ENCODE results near the gene SAPCD2. TPM values are rescaled to one million over a fixed set of nuclear protein-coding genes. Genes with fewer than 3 reads are reported as not detected.

Gene SAPCD2
- total RNA-seq, 1 donor from 2014 or later, result 2.7 TPM

DNA sequence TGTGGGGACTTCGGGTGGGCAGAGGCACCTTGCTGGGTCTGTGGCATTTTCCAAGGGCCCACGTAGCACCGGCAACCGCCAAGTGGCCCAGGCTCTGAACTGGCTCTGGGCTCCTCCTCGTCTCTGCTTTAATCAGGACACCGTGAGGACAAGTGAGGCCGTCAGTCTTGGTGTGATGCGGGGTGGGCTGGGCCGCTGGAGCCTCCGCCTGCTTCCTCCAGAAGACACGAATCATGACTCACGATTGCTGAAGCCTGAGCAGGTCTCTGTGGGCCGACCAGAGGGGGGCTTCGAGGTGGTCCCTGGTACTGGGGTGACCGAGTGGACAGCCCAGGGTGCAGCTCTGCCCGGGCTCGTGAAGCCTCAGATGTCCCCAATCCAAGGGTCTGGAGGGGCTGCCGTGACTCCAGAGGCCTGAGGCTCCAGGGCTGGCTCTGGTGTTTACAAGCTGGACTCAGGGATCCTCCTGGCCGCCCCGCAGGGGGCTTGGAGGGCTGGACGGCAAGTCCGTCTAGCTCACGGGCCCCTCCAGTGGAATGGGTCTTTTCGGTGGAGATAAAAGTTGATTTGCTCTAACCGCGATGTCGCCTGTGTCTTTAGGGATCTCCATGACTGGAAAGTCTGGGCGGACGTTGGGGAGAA lies 38.4 kb upstream of the SAPCD2 start:
- Histone ChIP-seq H3K4me1 (peaks cover 7% of the 10 kb centered on the region), H3K27ac (no peak overlapping the region), H3K4me3 (no peak overlapping the region), H3K36me3 (peaks cover 0 to 73% of the 10 kb centered on the region in 2 donors), H3K9me3 (no peaks in the 10 kb centered on the region), H3K27me3 (no peaks in the 10 kb centered on the region)
- no peak for DNase-seq (ENCODE audit: extremely low spot score in 2 of 2)
- intact Hi-C loops (cut with DNase I), result no loop called here
- TF ChIP-seq CTCF (IDR thresholded peaks at IDR 0.05), result no peak
- TF ChIP-seq POLR2A (IDR thresholded peaks at IDR 0.05), result no peak
- no peak for TF ChIP-seq POLR2AphosphoS5 (IDR thresholded peaks at IDR 0.05; ENCODE audit: insufficient read depth in 1 of 2, low read depth in 1 of 2)

GRCh38 chr9:137107982-137108381 lies 37.6 kb upstream of the SAPCD2 start:
- intact Hi-C loops (cut with DNase I), result no loop called here
- Histone ChIP-seq H3K27ac (no peak overlapping the region), H3K27me3 (no peaks in the 10 kb centered on the region), H3K9me3 (no peaks in the 10 kb centered on the region), H3K36me3 (peaks cover 0 to 80% of the 10 kb centered on the region in 2 donors), H3K4me3 (no peak overlapping the region), H3K4me1 (no peaks in the 10 kb centered on the region)
- no peak for DNase-seq (ENCODE audit: extremely low spot score in 2 of 2)
- TF ChIP-seq POLR2A (IDR thresholded peaks at IDR 0.05), result no peak
- no peak for TF ChIP-seq POLR2AphosphoS5 (IDR thresholded peaks at IDR 0.05; ENCODE audit: insufficient read depth in 1 of 2, low read depth in 1 of 2)
- no peak for TF ChIP-seq CTCF (IDR thresholded peaks at IDR 0.05)

DNA sequence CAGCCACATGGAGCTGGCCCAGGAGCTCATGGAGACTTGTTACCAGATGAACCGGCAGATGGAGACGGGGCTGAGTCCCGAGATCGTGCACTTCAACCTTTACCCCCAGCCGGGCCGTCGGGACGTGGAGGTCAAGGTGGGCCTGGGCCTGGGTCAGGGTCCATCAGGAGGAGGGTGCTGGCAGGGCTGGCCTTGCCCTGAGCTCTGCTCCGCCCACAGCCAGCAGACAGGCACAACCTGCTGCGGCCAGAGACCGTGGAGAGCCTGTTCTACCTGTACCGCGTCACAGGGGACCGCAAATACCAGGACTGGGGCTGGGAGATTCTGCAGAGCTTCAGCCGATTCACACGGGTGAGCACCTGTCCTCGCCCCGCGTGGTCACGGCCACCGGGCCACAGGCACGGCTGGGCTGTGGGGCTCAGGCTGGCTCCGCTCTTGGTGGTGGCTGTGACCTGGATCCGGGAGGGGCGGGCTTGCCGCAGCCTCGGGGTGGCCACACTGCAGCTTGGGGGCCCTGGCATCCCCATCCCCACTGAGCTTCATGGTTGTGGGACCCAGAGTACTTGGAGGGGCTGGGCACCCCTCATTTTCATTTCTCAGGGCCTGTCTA lies 37.1 kb upstream of the SAPCD2 start:
- H3K36me3 ChIP-seq, result peaks cover 0 to 81% of the 10 kb centered on the region in 2 donors
- H3K27ac ChIP-seq, result no peak overlapping the region

GRCh38 chr9:137106662-137107250 lies 36.4 kb upstream of the SAPCD2 start:
- intact Hi-C loops (cut with DNase I), result no loop called here

More for the DNA sequence above, 37.1 kb upstream of the SAPCD2 start:
- Histone ChIP-seq H3K27me3 (no peaks in the 10 kb centered on the region), H3K4me3 (no peak overlapping the region), H3K4me1 (no peaks in the 10 kb centered on the region), H3K9me3 (no peaks in the 10 kb centered on the region)
- TF ChIP-seq POLR2A (IDR thresholded peaks at IDR 0.05) (no peak), POLR2AphosphoS5 (IDR thresholded peaks at IDR 0.05; ENCODE audit: insufficient read depth in 1 of 2, low read depth in 1 of 2) (no peak), CTCF (IDR thresholded peaks at IDR 0.05) (no peak)
- no peak for DNase-seq (ENCODE audit: extremely low spot score in 2 of 2)
- intact Hi-C loops (cut with DNase I), result no loop called here

DNA sequence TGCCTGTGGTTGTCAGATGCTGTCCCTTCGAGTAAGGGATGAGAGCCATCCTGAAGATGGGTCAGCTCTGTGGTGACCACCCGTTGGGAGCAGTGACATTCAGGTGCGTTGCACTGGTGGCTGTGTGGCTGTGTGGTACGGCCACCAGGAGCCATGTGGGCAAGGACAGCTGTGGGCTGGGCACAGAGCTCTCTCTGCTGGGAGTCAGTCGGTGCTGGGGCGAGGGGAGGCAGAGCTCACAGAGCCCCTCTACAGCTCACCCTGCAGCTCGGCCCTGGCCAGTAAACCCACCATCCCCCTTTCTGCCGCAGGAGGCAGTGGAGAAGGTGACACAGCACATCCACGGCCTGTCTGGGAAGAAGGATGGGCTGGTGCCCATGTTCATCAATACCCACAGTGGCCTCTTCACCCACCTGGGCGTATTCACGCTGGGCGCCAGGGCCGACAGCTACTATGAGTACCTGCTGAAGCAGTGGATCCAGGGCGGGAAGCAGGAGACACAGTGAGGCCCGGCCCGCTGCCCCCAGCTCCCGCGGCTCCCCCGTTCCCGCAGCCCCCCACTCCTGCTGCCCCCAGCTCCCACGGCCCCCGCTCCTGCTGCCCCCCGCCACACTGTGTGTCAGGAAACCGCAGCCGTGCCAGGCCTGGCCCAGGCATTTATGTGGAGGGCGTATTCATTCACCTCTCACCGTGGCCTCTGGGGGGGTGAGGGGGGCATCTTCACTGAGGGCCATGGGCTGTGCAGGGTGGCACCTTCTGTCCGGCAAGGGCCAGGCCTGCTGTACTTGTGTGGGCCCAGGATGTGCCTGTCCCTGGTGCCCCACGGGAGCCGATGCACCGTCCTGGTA lies 35.7 kb upstream of the SAPCD2 start:
- Histone ChIP-seq H3K36me3 (peaks cover 0 to 83% of the 10 kb centered on the region in 2 donors), H3K27ac (no peak overlapping the region), H3K27me3 (no peaks in the 10 kb centered on the region), H3K9me3 (no peaks in the 10 kb centered on the region), H3K4me1 (no peaks in the 10 kb centered on the region), H3K4me3 (no peak overlapping the region)
- intact Hi-C loops (cut with DNase I), result no loop called here
- DNase-seq (ENCODE audit: extremely low spot score in 2 of 2), result no peak
- TF ChIP-seq POLR2A (IDR thresholded peaks at IDR 0.05) (no peak), CTCF (IDR thresholded peaks at IDR 0.05) (no peak), POLR2AphosphoS5 (IDR thresholded peaks at IDR 0.05; ENCODE audit: insufficient read depth in 1 of 2, low read depth in 1 of 2) (no peak)

More at GRCh38 chr9:137106662-137107250, 36.4 kb upstream of the SAPCD2 start:
- H3K27me3 ChIP-seq, result no peaks in the 10 kb centered on the region
- H3K4me1 ChIP-seq, result no peaks in the 10 kb centered on the region
- H3K36me3 ChIP-seq, result peaks cover 0 to 81% of the 10 kb centered on the region in 2 donors
- H3K9me3 ChIP-seq, result no peaks in the 10 kb centered on the region
- no peak overlapping the region for H3K27ac ChIP-seq
- DNase-seq (ENCODE audit: extremely low spot score in 2 of 2), result no peak
- TF ChIP-seq POLR2AphosphoS5 (IDR thresholded peaks at IDR 0.05; ENCODE audit: insufficient read depth in 1 of 2, low read depth in 1 of 2), result no peak
- H3K4me3 ChIP-seq, result no peak overlapping the region
